NCI-H146 treated with DMSO at 0.1 percent for 48 hours (cell line): ENCODE measurements around the gene IL1RL2.

Source experiments
- DNase-seq: peaks from one replicate; lab custom pipeline; 2025; ENCODE audit not compliant: unreplicated experiment; lab: John Stamatoyannopoulos, UW

Gene IL1RL2

GRCh38 chr2:102158011-102158755, 28.6 kb upstream of the IL1RL2 start:
- no peak for DNase-seq

GRCh38 chr2:102159295-102159694, 27.5 kb upstream of the IL1RL2 start:
- DNase-seq: no peak

DNA sequence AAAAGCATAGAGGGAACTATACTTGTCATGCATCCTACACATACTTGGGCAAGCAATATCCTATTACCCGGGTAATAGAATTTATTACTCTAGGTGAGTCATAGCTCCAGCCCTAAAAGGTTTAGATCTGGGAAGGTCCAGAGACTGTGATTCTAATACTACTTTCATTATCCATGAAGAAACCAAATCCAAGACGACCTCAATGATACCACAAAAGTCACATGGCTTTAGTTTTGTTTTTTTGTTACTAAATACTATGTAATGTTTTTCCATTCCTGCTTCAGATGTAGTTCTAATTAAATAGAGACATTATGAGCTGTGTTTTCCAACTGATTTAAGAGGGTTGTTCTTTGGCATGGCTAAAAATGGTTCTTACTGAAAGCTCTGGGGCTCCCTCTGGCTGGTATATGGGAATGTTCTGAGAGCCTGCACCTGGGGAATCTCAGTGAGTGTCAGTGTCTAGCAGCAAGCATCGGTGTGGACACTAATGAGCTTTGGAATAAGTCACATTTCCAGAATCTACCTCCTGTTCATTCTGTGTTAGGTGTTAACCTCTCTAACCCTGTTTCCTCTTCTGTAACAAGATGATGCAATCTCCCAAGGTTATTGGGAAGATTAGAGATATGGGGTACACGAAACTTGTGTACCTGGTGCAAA, 20.5 kb upstream of the IL1RL2 start:
- DNase-seq: no peak

DNA sequence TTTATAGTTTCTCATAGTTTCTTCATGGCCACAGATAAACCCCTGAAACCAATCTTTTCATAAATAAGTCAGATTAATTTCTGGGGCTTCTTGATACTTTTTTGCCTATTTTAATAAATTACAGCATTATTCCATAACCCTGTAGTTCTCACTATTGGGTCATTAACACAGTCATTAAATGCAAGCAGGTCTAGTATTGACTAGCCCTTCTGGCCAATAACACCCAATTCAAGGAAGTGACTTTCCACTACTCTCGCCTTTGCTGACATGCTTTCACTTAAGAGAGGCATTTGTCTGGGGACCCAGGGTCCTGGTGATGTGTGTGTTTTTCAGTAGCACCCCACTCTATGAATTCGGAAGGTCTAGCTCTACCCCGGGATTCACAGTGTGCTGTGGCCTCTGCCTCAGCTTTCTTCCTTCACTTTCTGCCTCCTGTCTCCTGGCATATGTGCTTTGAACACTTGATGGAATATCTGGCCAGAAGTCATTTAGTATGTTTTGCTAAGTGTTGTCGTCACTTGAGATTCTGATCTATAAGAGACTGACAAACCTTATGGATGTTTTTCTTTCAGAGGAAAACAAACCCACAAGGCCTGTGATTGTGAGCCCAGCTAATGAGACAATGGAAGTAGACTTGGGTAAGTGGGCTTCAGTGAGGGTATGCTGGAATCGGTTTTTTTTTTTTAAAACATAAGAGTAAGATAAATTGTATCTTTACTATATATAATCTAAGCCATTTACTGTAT, 18.6 kb upstream of the IL1RL2 start:
- DNase-seq: no peak

DNA sequence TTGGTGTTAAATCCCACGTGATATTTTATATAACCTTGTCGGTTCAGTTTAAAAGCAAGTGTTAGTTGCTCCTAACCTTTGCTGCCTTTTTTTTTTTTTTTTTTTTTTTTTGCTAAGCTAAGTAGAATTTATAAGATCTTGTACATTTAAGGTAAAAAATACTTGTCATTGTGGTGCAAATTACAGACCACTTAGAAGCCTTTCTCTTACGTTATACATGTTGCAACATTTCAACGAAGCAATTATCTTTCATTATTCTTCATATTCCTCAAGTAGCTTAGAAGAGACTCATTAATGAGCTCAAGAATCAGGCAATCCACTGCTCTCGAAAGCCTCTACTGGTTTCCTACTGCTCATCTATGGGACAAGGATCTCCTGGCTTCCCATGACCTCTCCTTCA, 14.9 kb upstream of the IL1RL2 start:
- no peak for DNase-seq

DNA sequence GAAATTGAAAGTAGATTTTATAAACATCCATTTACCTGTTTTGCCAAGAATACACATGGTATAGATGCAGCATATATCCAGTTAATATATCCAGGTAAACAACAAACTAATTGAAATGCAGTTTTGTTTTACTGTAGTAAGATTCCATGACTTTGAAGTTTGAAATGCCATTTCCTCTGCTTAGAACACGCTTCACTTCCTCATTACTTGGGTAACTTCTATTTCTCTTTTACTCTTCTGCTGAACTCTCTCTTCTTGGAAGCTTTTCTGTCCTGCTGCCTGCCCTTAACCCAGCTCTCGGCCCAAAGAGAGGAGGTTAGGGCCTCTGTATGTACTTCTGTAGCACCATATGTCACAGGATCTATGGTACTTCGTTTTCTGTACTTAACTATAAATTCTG, 14.1 kb upstream of the IL1RL2 start:
- DNase-seq: no peak

GRCh38 chr2:102176172-102176571, 10.7 kb upstream of the IL1RL2 start:
- DNase-seq: no peak

GRCh38 chr2:102177814-102178478, 8.9 kb upstream of the IL1RL2 start:
- DNase-seq: no peak

- no peak for DNase-seq
Observed at GRCh38 chr2:102179061-102179460, 7.8 kb upstream of the IL1RL2 start.

DNA sequence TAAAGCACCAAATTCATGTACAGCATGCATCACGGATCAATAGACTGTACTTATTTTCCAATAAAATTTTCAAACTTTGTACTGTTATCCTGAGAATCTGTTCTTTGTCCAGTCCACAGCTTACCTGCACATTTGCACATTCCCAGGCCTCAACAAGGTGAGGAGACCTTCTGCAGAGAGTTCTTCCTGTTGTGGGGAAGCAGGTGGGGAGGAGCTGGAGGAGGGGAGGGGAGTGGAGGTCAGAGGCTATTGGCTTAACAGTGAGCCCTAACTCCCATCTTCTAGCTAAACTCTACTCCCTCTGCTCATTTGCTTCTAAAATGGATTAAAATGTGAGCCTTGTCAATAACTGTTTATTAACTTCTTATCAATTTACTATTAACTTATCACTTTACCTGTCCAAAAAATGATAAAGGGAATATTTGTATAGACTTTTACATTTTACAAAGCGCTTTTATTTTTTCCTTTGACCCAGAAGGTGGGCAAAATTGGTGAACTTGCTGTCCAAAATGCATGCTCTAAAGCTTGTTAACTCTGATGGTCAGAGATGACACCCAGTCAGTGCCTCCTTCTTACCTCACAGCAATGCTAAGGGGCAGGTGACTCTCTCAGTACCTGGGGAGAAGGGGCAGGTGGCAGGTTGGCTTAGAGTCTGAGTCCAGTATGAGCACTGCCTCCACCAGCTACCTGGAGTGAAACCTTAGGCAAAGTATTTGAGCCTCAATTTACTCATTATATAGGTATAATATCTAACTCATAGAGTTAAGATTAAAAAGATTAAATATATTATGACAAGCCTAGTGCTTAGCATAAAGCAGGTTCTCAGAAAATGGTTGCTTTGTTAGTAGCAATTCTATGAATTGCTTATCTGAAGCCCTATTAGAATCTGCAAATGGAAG, 6.8 kb upstream of the IL1RL2 start:
- DNase-seq: no peak

GRCh38 chr2:102180687-102180999, 6.2 kb upstream of the IL1RL2 start:
- DNase-seq: no peak

DNA sequence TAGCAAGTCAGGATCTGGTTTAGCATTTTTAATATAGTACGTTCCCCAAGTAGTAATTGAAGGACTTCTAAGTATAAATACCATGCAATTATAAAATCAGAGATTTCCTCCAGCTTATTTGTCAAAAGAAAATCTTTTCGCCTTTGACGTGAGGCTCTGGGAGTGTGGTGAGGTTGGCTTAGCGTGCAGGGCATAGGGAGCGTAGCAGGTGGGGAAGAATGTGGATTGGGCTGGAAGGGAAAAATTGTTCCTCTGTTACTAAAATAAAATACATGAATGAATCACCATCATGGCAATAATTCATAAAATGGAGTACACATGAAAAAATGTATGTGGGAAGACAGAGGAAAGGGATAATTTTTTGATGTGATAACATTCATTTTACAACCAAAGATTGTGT, 5.4 kb upstream of the IL1RL2 start:
- DNase-seq: no peak

DNA sequence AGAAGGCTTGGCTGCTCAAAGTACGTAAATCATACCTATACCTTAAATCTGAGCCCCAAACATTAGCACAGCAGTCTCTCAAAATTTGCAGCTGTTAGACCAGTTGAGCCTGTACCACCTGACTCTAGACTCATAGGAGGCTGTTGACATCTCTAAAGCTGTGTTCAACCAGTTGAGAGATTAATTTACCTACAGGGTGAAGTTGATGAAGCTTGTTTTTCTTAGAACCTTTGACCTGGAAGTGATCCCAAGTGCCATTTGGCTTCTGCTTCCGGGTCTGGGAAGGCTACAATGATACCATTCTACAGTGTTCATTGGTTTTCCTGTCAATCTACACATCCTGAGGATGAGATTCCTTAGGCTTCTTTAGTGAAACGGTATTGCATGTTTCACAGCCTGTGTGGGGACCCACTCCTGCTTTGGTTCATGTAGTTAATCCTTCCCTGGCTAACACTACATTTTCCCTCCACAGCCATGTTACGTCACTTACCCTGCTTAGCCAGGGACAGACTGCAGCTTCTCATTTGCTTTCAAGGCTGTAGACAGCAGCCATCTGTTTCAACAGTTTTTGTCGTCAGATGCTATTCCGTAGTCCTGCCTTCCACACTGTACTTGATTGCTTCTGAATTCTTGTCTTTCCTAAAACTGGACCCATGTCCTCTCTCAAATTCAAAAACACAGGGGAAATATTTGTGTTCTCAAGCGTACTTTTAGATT, 4.7 kb upstream of the IL1RL2 start:
- no peak for DNase-seq

DNA sequence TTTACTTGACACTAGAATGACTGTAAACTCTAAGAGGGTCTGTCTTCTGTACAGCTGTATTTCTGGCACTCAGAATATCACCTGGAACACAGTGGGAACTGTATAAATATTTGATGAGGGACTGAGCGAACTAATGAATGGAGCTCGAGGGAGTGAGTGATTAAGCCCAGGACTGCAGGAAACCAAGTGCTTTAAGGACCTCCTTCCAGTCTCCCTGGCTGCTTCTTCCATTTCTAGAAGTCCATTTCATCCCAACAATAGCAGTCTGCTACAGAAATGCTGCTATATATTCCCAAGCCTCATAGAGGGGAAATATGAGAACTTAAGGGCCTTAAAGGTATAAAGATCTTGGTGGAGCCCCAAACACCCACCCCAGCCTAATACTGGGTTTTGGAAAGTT, 2.8 kb upstream of the IL1RL2 start:
- DNase-seq: no peak

- DNase-seq: no peak
Observed at GRCh38 chr2:102184568-102184967, 2.3 kb upstream of the IL1RL2 start.

- DNase-seq: no peak
Observed at GRCh38 chr2:102185347-102185746, 1.5 kb upstream of the IL1RL2 start.

DNA sequence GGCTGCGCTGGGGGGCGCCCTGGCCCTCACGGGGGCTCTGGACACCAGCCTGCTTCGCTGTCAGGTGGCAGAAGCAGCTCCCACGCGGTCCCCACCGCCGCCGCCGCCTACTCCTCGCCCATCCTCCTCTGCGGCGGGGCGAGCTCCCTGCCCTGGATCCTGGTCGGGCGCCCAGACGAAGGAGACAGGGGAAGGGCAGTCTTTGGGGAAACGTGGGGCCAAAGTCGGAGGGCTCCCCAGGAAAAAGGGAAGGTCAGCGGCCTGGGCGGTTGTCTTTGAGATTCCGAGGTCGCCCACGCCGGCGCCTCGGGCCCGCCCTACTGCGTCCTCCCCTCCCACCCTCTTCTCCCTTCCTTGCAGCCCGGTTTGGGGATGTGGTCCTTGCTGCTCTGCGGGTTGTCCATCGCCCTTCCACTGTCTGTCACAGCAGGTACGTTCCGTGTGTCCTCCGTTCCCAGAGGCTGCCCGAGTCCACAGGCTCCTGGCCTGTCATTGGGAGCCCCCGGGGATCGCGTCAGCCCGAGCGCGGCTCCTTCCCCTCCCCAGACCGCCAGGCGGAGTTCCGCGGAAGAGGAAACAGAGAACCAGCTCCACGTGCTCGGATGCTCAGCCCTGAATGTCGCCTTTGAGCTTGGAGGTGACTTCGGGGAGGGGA, 800 bp downstream of the IL1RL2 start:
- DNase-seq: no peak

DNA sequence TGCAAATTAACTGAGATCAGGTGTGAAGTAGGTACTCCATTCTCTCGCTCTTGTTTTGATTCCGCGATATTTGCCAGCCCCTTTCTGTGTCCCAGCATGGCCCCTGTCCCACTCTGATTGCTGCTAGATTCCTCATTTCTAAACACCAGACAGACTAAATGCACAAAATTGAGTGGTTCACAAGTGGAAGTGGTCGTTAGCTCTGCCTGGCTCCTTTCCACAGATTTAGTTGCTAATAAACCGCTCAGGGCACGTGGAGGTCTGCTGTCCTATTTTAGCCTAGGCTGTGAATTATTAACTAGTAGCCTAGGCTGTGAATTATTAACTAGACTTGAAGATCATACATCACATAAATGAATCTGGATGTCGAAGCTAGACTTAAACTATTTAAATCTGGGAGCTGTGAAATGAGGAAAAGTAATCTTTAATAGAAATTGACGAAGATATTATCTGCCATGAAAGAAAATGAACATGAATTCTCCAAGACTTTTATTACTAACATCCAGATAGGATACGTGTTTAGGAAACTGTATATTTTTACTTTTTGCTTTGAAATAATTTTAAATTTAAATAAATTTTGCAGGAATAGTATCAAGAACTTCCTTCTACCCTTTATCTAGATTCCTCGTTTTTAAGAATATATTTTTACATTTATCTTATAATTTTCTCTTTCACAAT, 3.7 kb downstream of the IL1RL2 start:
- DNase-seq: no peak

DNA sequence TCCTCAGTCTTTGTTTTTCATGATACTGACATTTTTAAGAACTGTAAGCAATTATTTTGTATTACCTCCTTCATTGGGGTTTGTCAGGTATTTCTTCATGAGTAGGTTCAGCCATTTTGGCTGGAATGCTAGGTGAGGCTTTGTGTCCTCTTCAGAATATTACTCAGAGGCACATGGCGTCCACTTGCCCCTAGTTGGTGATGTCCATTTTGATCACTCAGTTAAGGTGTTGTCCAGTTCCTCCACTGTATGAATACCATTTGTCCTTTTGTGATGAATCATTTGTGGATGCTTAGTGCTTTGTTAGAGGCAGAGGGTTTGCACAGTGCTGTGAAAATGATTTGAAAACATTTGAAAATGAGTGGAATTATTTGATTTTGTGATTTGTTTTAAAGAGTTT, 4.7 kb downstream of the IL1RL2 start:
- DNase-seq: no peak
